Measurements from ENCODE around the gene GDAP1L1. TPM values are rescaled to one million over a fixed set of nuclear protein-coding genes. Genes with fewer than 3 reads are reported as not detected.

The GDAP1L1 gene
- total and polyA plus RNA-seq, 2 of the 4 experiments (the other 2 are of a cell fraction): not detected

GRCh38 chr20:44268802-44269201 is 21.7 kb downstream of the GDAP1L1 start:
- no peak overlapping the region for H3K23ac ChIP-seq (ENCODE audit: low read depth, low read length)
- H3K14ac ChIP-seq (replicated peaks; ENCODE audit: low read depth, low read length): no peak overlapping the region
- H4K91ac ChIP-seq (ENCODE audit: insufficient read depth, low read depth, low read length): no peak overlapping the region
- no peak overlapping the region for H2BK20ac ChIP-seq (ENCODE audit: low read depth, low read length)
- no peak overlapping the region for H2AK9ac ChIP-seq (replicated peaks; ENCODE audit: low read depth, low read length, poor library complexity)
- no TSS peak for BruUV-seq (replicated peaks)
- H2BK5ac ChIP-seq (ENCODE audit: low read depth, low read length, poor library complexity, severe bottlenecking): no peak overlapping the region
- POLR2A ChIA-PET (ENCODE audit: unreplicated experiment): no interaction called here
- no peak overlapping the region for H3K56ac ChIP-seq (ENCODE audit: extremely low read depth, insufficient read depth, low read length)
- no peak overlapping the region for H3K9ac ChIP-seq (ENCODE audit: low read depth, low read length)
- no peak for DNase-seq
- H3K36me3 ChIP-seq (ENCODE audit: control insufficient read depth, insufficient read depth, low read length): no peaks in the 10 kb centered on the region
- dilution Hi-C loops (cut with HindIII; ENCODE audit: low sequenced_read_pairs, unreplicated experiment) (no loop called here), intact Hi-C loops (cut with micrococcal nuclease) (no loop called here), in situ Hi-C loops (cut with MboI; ENCODE audit: low sequenced_read_pairs) (no loop called here)
- H4K8ac ChIP-seq (ENCODE audit: low read depth in 2 of 2, low read length in 2 of 2): no peak overlapping the region
- no peaks in the 10 kb centered on the region for H3K9me3 ChIP-seq (ENCODE audit: control insufficient read depth, insufficient read depth, low read length)
- H3K27me3 ChIP-seq (ENCODE audit: control insufficient read depth, insufficient read depth, low read length): peaks cover 11% of the 10 kb centered on the region
- H3K4me3 ChIP-seq (ENCODE audit: insufficient read depth, low read depth, low read length): no peak overlapping the region
- no peaks in the 10 kb centered on the region for H4K20me1 ChIP-seq (ENCODE audit: insufficient read depth, low read length)
- no peaks in the 10 kb centered on the region for H3K79me1 ChIP-seq (ENCODE audit: low read depth in 1 of 2, low read length in 2 of 2)
- H3K18ac ChIP-seq (ENCODE audit: low read depth, low read length): no peak overlapping the region
- TF ChIP-seq, protein P1, sequence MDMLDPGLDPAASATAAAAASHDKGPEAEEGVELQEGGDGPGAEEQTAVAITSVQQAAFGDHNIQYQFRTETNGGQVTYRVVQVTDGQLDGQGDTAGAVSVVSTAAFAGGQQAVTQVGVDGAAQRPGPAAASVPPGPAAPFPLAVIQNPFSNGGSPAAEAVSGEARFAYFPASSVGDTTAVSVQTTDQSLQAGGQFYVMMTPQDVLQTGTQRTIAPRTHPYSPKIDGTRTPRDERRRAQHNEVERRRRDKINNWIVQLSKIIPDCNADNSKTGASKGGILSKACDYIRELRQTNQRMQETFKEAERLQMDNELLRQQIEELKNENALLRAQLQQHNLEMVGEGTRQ (IDR thresholded peaks at IDR 0.05; ENCODE audit: low read depth, low read length): no peak
- no peak for TF ChIP-seq MAFK (IDR thresholded peaks at IDR 0.05; ENCODE audit: low read depth, low read length)
- TF ChIP-seq MAZ (IDR thresholded peaks at IDR 0.05; ENCODE audit: borderline replicate concordance, low read depth, low read length): no peak
- no peak overlapping the region for H4K5ac ChIP-seq (ENCODE audit: low read depth, low read length)
- no peak overlapping the region for H2AK5ac ChIP-seq (ENCODE audit: low read depth, low read length)
- H3K9me1 ChIP-seq (ENCODE audit: insufficient read depth, low read length): 0 out of 2 replicates have a peak, but pooled peaks cover 3% of the 10 kb centered on the region
- no peaks in the 10 kb centered on the region for H3K4me1 ChIP-seq (ENCODE audit: control insufficient read depth, insufficient read depth, low read length)
- H2AFZ ChIP-seq (replicated peaks; ENCODE audit: low read length, poor library complexity): no peak overlapping the region
- CTCF ChIA-PET: no interaction called here
- no peak overlapping the region for H2BK120ac ChIP-seq (ENCODE audit: low read depth, low read length)
- no peak overlapping the region for H3K27ac ChIP-seq (ENCODE audit: insufficient read depth, low read length)
- 73% methylated on average over 3 of the region's 5 CpGs; no CpG with 5 or more reads in 1 of the 2 experiments for WGBS, 2 experiments (ENCODE audit: extremely low coverage in 2 of 2, insufficient read length in 1 of 2)
- H2BK15ac ChIP-seq (ENCODE audit: low read depth, low read length): no peak overlapping the region
- H3K4me2 ChIP-seq (ENCODE audit: low read depth, low read length): no peak overlapping the region
- no peak overlapping the region for H3K4ac ChIP-seq (ENCODE audit: low read depth, low read length)
- no peak for ATAC-seq (ENCODE audit: low read depth)
